ENCODE measurements around the gene GALT.

Gene GALT

GRCh38 chr9:34651876-34652601, 5.6 kb downstream of the GALT start, which contains the start of gene IL11RA:
Gene IL11RA, plus strand, starts transcription at chr9:34652185. Its CDS starts 3,033 bp downstream, at chr9:34655218.
- DNase-seq: peak in 12 of 14 donors; percentile 39 to 89 (median 83)

GRCh38 chr9:34652602-34653000, 6.1 kb downstream of the GALT start:
- DNase-seq: no peak

DNA sequence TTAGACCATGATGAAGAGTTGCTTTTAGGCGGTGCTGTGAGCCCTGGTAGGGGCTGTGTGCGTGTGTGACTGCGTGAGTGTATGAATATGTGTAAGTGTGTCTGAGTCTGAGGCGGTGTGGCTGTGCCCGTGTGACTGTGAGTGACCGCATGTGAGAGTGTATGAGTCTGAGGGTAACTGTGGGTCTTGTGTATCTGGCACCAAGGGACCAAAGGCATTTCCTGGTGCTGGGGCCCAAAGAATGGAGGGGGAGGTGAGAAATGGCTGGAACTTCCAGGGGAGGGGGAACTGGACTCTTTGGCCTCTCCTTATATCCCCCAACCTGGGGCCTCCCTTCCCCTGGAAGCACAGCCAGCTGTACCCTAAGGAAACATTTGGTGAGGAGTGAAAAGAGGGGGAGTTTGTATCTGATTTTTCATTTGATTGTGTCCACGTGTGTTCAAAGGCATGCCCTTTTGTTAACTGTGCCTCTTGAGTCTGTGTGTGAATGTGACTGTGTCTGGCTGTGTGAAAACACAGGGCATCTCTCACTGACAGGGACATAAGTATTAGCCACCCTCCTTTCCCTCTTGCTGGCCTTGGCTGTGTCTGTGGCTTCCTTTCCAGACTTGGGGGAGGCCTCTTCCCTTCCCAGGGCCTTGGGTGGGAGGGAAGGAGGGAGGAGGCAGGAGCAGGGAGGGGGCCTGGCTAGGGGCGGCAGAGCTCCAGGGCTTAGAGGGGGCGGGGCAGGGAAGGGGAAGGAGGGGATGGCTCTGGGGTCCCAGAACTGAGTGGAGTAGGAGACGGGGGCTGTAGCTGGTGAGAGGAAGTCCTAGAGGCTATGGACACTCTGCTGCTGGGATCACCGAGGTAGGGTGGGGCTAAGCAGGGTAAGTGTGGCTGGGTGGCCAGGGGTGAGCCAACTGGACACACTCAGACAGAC, 6.9 kb downstream of the GALT start:
- peak in 4 of 14 donors; percentile 17 to 57 (median 44) for DNase-seq

- peak in 12 of 14 donors; percentile 29 to 80 (median 61) for DNase-seq
These were observed 8.0 kb downstream of the GALT start for GRCh38 chr9:34654323-34655051.

DNA sequence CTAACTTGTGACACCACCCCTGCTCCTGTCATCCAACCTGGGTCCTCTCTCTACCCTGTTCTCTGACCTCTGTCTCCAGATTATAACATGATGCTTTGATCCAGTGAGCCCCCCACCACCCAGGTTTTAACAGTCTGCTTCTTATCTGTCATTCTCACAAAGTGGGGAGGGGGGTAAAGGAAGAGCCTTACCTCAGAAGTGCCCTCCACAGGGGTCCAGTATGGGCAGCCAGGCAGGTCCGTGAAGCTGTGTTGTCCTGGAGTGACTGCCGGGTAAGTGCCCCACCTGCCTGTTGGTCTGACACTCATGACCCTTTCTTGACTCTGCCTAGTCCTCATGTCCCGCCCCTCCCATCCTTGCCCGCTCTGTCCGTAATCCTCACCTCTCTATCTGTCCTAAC, 8.9 kb downstream of the GALT start:
- DNase-seq: no peak

GRCh38 chr9:34656992-34657391, 10.5 kb downstream of the GALT start:
- DNase-seq: no peak

GRCh38 chr9:34658461-34658860, 12.0 kb downstream of the GALT start:
- DNase-seq: no peak

- DNase-seq: no peak
These were observed 13.2 kb downstream of the GALT start for GRCh38 chr9:34659592-34660253.

DNA sequence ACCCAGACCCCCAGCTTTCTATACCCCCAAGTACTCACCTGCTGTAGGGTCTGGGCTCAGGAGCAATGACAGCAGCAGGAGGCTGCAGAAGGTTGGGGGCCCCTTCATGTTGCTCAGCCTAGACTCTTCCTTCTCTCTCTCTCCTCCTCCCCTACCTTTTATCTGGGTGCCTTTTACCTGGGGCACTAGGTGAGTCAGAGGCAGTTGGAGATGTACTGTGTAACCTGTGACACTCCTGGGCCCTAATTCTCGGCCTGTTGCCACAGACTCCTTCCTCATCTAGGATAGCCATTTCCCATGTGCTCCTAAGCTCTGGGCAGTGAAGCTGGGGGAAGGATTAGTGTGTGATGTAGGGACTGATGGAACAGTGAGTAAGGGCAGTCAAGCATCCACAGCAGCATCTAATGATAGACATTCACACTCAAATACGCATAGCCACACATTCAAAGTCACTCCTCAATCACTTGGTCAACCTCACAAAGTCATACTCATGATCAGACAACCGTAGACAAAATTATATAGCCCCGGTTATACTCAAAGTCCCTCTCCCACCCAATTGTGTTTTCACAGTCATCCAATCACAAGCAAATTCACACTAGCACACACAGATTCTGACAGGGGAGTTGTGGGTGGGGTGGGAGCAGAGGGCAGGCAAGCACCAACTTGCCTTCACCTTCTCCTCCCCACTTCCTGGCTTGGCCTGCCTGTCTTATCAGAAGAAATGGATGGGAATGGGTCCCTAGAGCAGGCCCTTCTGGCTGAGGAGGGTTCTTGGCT, 16.2 kb downstream of the GALT start, which contains the start of gene CCL27:
CCL27 (minus strand) TSS at position 132 of the 777 bp plus-strand sequence; CDS start at position 108, 24 bp downstream.
- no peak for DNase-seq

GRCh38 chr9:34663303-34663605, 16.8 kb downstream of the GALT start:
- DNase-seq: no peak

- peak in 12 of 14 donors; percentile 14 to 64 (median 49) for DNase-seq
These were observed 18.0 kb downstream of the GALT start for GRCh38 chr9:34664281-34665066.

GRCh38 chr9:34665067-34665380, 18.5 kb downstream of the GALT start:
- no peak for DNase-seq

- peak; percentile 56 to 95 (median 82) for DNase-seq
These were observed 19.1 kb downstream of the GALT start for GRCh38 chr9:34665381-34666250.

DNA sequence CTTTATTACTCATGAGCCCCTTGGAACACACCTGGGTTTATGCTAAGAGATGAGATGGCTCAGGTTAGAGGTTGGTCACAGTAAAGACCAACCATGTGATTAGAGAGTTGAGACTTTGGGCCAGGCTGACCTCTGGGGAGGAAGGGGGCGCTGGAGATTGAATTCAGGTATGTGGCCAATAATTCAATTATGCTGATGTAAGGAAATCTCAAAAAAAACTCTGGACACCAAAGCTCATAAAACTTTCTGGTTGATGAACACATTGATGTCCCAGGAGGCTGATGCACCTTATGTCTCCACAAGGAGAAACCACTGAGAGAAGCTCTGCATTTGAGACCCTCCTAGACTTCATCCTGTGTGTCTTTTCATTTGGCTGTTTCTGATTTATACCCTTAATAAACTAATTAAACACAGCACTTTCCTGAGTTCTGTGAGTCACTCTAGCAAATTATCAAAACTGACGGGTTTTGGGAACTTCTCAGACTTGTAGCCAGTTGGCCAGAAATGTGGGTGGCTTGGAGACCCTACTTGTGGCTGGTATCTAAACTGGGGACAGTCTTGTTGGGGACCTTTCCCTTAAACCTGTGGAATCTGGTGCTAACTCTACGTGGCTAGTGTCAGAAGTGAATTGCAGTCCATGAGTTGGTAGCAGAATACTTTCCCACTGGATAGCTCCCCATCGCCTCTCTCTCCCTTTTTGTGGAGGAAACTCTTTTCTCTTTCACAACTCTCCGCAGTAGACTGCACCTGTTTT, 23.5 kb downstream of the GALT start:
- DNase-seq: no peak

DNA sequence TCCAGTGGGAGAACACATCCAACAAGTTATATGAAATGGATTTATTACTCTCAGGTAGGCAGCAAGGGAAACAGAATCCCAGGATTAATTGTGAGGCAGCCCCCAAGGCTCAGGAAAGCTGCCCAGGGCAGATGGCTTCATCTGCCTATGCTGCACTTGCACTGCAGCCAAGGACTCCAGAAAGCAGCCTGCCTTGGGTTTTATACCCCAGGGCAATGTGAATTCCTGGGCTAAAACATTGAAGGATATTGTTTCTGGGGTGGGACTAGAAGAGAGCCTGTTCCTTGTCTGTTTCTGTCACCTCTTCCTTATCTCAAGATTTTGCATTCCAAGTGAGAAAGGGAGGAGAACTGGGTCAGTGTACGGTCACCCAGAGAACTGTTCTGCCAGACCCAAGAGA, 24.8 kb downstream of the GALT start:
- no peak for DNase-seq

DNA sequence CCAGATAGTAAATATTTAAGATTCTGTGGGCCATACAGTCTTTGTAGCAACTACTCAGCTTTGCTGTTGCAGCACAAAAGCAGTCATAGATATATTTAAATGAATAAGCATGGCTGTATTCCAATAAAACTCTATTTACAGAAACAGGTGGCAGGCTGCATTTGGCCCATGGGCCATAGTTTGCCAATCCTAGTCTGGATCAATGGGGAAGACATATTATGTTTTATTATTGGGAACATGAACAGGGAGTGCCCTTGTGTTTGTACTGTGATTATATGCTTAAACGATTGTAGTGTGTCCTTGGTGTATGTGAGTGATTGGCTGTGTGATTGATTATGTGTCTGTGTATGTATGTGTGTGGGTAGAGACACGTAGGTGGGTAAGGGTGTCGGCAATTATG, 28.0 kb downstream of the GALT start:
- DNase-seq: no peak

- peak in 4 of 14 donors; percentile 2 to 29 (median 10) for DNase-seq
These were observed 28.7 kb downstream of the GALT start for GRCh38 chr9:34675048-34675714.

DNA sequence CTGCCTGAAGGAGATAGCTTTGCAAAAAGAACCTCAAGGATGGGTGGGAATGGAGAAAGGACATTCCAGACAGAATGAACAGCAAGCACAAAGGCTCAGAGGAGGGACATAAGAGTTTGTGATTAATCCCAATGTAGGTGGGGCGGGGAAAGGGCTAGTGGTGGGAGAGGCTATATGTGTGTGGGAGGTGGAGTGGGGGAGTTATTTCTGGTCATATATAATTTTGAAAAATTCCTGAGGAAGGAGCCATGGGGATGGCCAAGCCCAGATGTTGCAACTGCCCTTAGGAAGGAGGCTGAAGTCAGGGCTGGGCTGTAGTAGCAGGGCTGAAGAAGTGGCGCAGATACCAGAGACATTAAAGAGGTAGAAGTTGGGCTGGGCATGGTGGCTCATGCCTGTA, 29.4 kb downstream of the GALT start:
- DNase-seq: no peak

Measured in C1 segment of cervical spinal cord (tissue), 14 donors.